ENCODE measurements around the gene FXYD6. TPM values are rescaled to one million over a fixed set of nuclear protein-coding genes. Genes with fewer than 3 reads are reported as not detected.
A peak's percentile ranks its signal among the peaks of the same experiment; 100 is the strongest.
"Not testable (repeated sequence)": the region's sequence is repeated elsewhere in the genome, so short reads cannot be mapped to it uniquely, and the experiment has no call there.

The FXYD6 gene
- total and polyA plus RNA-seq, 4 donors = 14.5 to 28.7 (median 28.4) TPM

- no peak for ATAC-seq (ENCODE audit: low FRiP score)
- DNase-seq = peak in 1 of 2 donors; percentile 67
Observed at GRCh38 chr11:117816846-117817367, 59.6 kb downstream of the FXYD6 start.

GRCh38 chr11:117816151-117816741 is 60.2 kb downstream of the FXYD6 start:
- Histone ChIP-seq H3K4me1 (ENCODE audit: control insufficient read depth in 1 of 2, insufficient read depth in 2 of 2, low read length in 2 of 2) (no peaks in the 10 kb centered on the region), H3K36me3 (ENCODE audit: control insufficient read depth in 1 of 2, insufficient read depth in 2 of 2, low read length in 1 of 2) (no peaks in the 10 kb centered on the region), H3K9me3 (ENCODE audit: control insufficient read depth, low read length) (no peaks in the 10 kb centered on the region), H3K27ac (ENCODE audit: low read depth in 1 of 2, low read length in 2 of 2) (no peak overlapping the region), H3K27me3 (ENCODE audit: control insufficient read depth in 1 of 2, insufficient read depth in 2 of 2, low read length in 1 of 2) (no peaks in the 10 kb centered on the region), H3K4me3 (ENCODE audit: low read length in 2 of 2) (no peak overlapping the region)
- ATAC-seq (ENCODE audit: low FRiP score) (peak; percentile 34), DNase-seq (peak in 1 of 2 donors; percentile 58)
- 71 to 76% methylated on average over 20 of the region's 20 CpGs for WGBS, 2 donors
- intact Hi-C loops (cut with DNase I) = loop anchor here (5.0 kb wide), 1 partner anchor 389 kb away; no protein-coding TSS in a partner anchor

More at GRCh38 chr11:117816846-117817367, 59.6 kb downstream of the FXYD6 start:
- Histone ChIP-seq H3K27me3 (ENCODE audit: control insufficient read depth in 1 of 2, insufficient read depth in 2 of 2, low read length in 1 of 2) (no peaks in the 10 kb centered on the region), H3K9me3 (ENCODE audit: control insufficient read depth, low read length) (no peaks in the 10 kb centered on the region), H3K4me1 (ENCODE audit: control insufficient read depth in 1 of 2, insufficient read depth in 2 of 2, low read length in 2 of 2) (no peaks in the 10 kb centered on the region), H3K27ac (ENCODE audit: low read depth in 1 of 2, low read length in 2 of 2) (no peak overlapping the region), H3K4me3 (ENCODE audit: low read length in 2 of 2) (no peak overlapping the region), H3K36me3 (ENCODE audit: control insufficient read depth in 1 of 2, insufficient read depth in 2 of 2, low read length in 1 of 2) (no peaks in the 10 kb centered on the region)
- intact Hi-C loops (cut with DNase I) = loop anchor here (5.0 kb wide), 1 partner anchor 390 kb away; no protein-coding TSS in a partner anchor
- WGBS, 2 donors = 93 to 97% methylated on average over 5 of the region's 5 CpGs

GRCh38 chr11:117815262-117815803 is 61.1 kb downstream of the FXYD6 start:
- Histone ChIP-seq H3K27ac (ENCODE audit: low read depth in 1 of 2, low read length in 2 of 2) (no peak overlapping the region), H3K4me1 (ENCODE audit: control insufficient read depth in 1 of 2, insufficient read depth in 2 of 2, low read length in 2 of 2) (no peaks in the 10 kb centered on the region), H3K9me3 (ENCODE audit: control insufficient read depth, low read length) (no peaks in the 10 kb centered on the region), H3K4me3 (ENCODE audit: low read length in 2 of 2) (no peak overlapping the region), H3K27me3 (ENCODE audit: control insufficient read depth in 1 of 2, insufficient read depth in 2 of 2, low read length in 1 of 2) (no peaks in the 10 kb centered on the region), H3K36me3 (ENCODE audit: control insufficient read depth in 1 of 2, insufficient read depth in 2 of 2, low read length in 1 of 2) (no peaks in the 10 kb centered on the region)
- 78 to 79% methylated on average over 7 of the region's 7 CpGs for WGBS, 2 donors
- DNase-seq (peak in 1 of 2 donors; percentile 75), ATAC-seq (ENCODE audit: low FRiP score) (peak; percentile 4)
- intact Hi-C loops (cut with DNase I) = loop anchor here (5.0 kb wide), 1 partner anchor 388 kb away; no protein-coding TSS in a partner anchor

- Histone ChIP-seq H3K4me3 (ENCODE audit: low read length in 2 of 2) (no peak overlapping the region), H3K9me3 (ENCODE audit: control insufficient read depth, low read length) (no peaks in the 10 kb centered on the region), H3K36me3 (ENCODE audit: control insufficient read depth in 1 of 2, insufficient read depth in 2 of 2, low read length in 1 of 2) (no peaks in the 10 kb centered on the region), H3K27ac (ENCODE audit: low read depth in 1 of 2, low read length in 2 of 2) (no peak overlapping the region), H3K27me3 (ENCODE audit: control insufficient read depth in 1 of 2, insufficient read depth in 2 of 2, low read length in 1 of 2) (no peaks in the 10 kb centered on the region), H3K4me1 (ENCODE audit: control insufficient read depth in 1 of 2, insufficient read depth in 2 of 2, low read length in 2 of 2) (no peaks in the 10 kb centered on the region)
- intact Hi-C loops (cut with DNase I) = loop anchor here (5.0 kb wide), 1 partner anchor 388 kb away; no protein-coding TSS in a partner anchor
- peak; percentile 76 to 85 for DNase-seq
- 73 to 77% methylated on average over 14 of the region's 14 CpGs for WGBS, 2 donors
- ATAC-seq (ENCODE audit: low FRiP score) = no peak
Observed at GRCh38 chr11:117814766-117815261, 61.6 kb downstream of the FXYD6 start.

- Histone ChIP-seq H3K9me3 (ENCODE audit: control insufficient read depth, low read length) (no peaks in the 10 kb centered on the region), H3K27ac (ENCODE audit: low read depth in 1 of 2, low read length in 2 of 2) (no peak overlapping the region), H3K4me3 (ENCODE audit: low read length in 2 of 2) (no peak overlapping the region), H3K4me1 (ENCODE audit: control insufficient read depth in 1 of 2, insufficient read depth in 2 of 2, low read length in 2 of 2) (no peaks in the 10 kb centered on the region), H3K36me3 (ENCODE audit: control insufficient read depth in 1 of 2, insufficient read depth in 2 of 2, low read length in 1 of 2) (no peaks in the 10 kb centered on the region), H3K27me3 (ENCODE audit: control insufficient read depth in 1 of 2, insufficient read depth in 2 of 2, low read length in 1 of 2) (no peaks in the 10 kb centered on the region)
- intact Hi-C loops (cut with DNase I) = no loop called here
- WGBS, 2 donors = 90 to 93% methylated on average over 7 of the region's 7 CpGs
- ATAC-seq (ENCODE audit: low FRiP score) (no peak), DNase-seq (peak in 1 of 2 donors; percentile 21)
Observed at GRCh38 chr11:117814204-117814765, 62.2 kb downstream of the FXYD6 start.

- H3K4me1 ChIP-seq (ENCODE audit: control insufficient read depth in 1 of 2, insufficient read depth in 2 of 2, low read length in 2 of 2); H3K27ac ChIP-seq (ENCODE audit: low read depth in 1 of 2, low read length in 2 of 2); intact Hi-C loops (cut with DNase I); H3K4me3 ChIP-seq (ENCODE audit: low read length in 2 of 2); ATAC-seq (ENCODE audit: low FRiP score); H3K9me3 ChIP-seq (ENCODE audit: control insufficient read depth, low read length); H3K36me3 ChIP-seq (ENCODE audit: control insufficient read depth in 1 of 2, insufficient read depth in 2 of 2, low read length in 1 of 2); H3K27me3 ChIP-seq (ENCODE audit: control insufficient read depth in 1 of 2, insufficient read depth in 2 of 2, low read length in 1 of 2): not testable (repeated sequence)
- peak in 1 of 2 donors; percentile 33 for DNase-seq
- WGBS, 2 donors = 87% methylated on average over 12 of the region's 12 CpGs
Observed at GRCh38 chr11:117810056-117810451, 66.4 kb downstream of the FXYD6 start.

- intact Hi-C loops (cut with DNase I) = no loop called here
Observed at GRCh38 chr11:117809236-117810055, 67.0 kb downstream of the FXYD6 start.

GRCh38 chr11:117808784-117809183 is 67.7 kb downstream of the FXYD6 start:
- Histone ChIP-seq H3K4me1 (ENCODE audit: control insufficient read depth in 1 of 2, insufficient read depth in 2 of 2, low read length in 2 of 2) (no peaks in the 10 kb centered on the region), H3K36me3 (ENCODE audit: control insufficient read depth in 1 of 2, insufficient read depth in 2 of 2, low read length in 1 of 2) (no peaks in the 10 kb centered on the region), H3K27ac (ENCODE audit: low read depth in 1 of 2, low read length in 2 of 2) (no peak overlapping the region), H3K9me3 (ENCODE audit: control insufficient read depth, low read length) (no peaks in the 10 kb centered on the region), H3K4me3 (ENCODE audit: low read length in 2 of 2) (no peak overlapping the region), H3K27me3 (ENCODE audit: control insufficient read depth in 1 of 2, insufficient read depth in 2 of 2, low read length in 1 of 2) (no peaks in the 10 kb centered on the region)
- WGBS, 2 donors = 64 to 72% methylated on average over 12 of the region's 12 CpGs
- ATAC-seq (ENCODE audit: low FRiP score) = no peak
- peak in 1 of 2 donors; percentile 50 for DNase-seq
- intact Hi-C loops (cut with DNase I) = no loop called here

More at GRCh38 chr11:117809236-117810055, 67.0 kb downstream of the FXYD6 start:
- Histone ChIP-seq H3K4me1 (ENCODE audit: control insufficient read depth in 1 of 2, insufficient read depth in 2 of 2, low read length in 2 of 2) (no peaks in the 10 kb centered on the region), H3K4me3 (ENCODE audit: low read length in 2 of 2) (no peak overlapping the region), H3K36me3 (ENCODE audit: control insufficient read depth in 1 of 2, insufficient read depth in 2 of 2, low read length in 1 of 2) (no peaks in the 10 kb centered on the region), H3K27ac (ENCODE audit: low read depth in 1 of 2, low read length in 2 of 2) (no peak overlapping the region), H3K27me3 (ENCODE audit: control insufficient read depth in 1 of 2, insufficient read depth in 2 of 2, low read length in 1 of 2) (no peaks in the 10 kb centered on the region), H3K9me3 (ENCODE audit: control insufficient read depth, low read length) (no peaks in the 10 kb centered on the region)
- 29 to 32% methylated on average over 21 to 22 of the region's 22 CpGs for WGBS, 2 donors
- ATAC-seq (ENCODE audit: low FRiP score) = peak; percentile 89
- DNase-seq = peak; percentile 81 to 83

Measured in aorta (tissue), 5 donors.